Astrocyte (in vitro differentiated cells and primary cell): ENCODE measurements around the gene ARHGAP33. TPM values are rescaled to one million over a fixed set of nuclear protein-coding genes. Genes with fewer than 3 reads are reported as not detected.

Experiments
- DNase-seq: peaks from one replicate; pipeline ENCODE4 v3.0.0-alpha.2; 2010; ENCODE audit warnings: low read depth
- FAIRE-seq: peaks from 2 replicates; lab custom pipeline; 2011; peaks lifted over from hg19 to GRCh38; lab: Jason Lieb, UNC
- H2AFZ ChIP-seq: 2 replicates; pipeline ENCODE4 v1.6.0; 2012; ENCODE audit warnings: low read depth, low read length, inconsistent platforms
- H3K27ac ChIP-seq: 2 replicates; pipeline ENCODE4 v1.5.1; 2011; ENCODE audit warnings: low read depth, low read length, inconsistent platforms
- H3K27me3 ChIP-seq: 2 replicates; pipeline ENCODE4 v1.6.0; 2011; ENCODE audit warnings: low read length, inconsistent platforms; ENCODE audit not compliant: insufficient read depth
- H3K36me3 ChIP-seq: 2 replicates; pipeline ENCODE4 v1.5.1; 2011; ENCODE audit warnings: low read length, inconsistent platforms; ENCODE audit not compliant: insufficient read depth
- H3K4me1 ChIP-seq: 2 replicates; pipeline ENCODE4 v1.5.1; 2011; ENCODE audit warnings: low read length, inconsistent platforms; ENCODE audit not compliant: insufficient read depth
- H3K4me2 ChIP-seq: 2 replicates; pipeline ENCODE4 v1.6.0; 2012; ENCODE audit warnings: low read length, inconsistent platforms
- H3K4me3 ChIP-seq: 2 replicates; pipeline ENCODE4 v1.5.1; 2011; ENCODE audit warnings: low read depth, mild to moderate bottlenecking, low read length, inconsistent platforms; ENCODE audit not compliant: insufficient read depth
- H3K79me2 ChIP-seq: 2 replicates; pipeline ENCODE4 v1.6.0; 2012; ENCODE audit warnings: mild to moderate bottlenecking, low read length, inconsistent platforms; ENCODE audit not compliant: insufficient read depth
- H3K9ac ChIP-seq: 2 replicates; pipeline ENCODE4 v1.6.0; 2012; ENCODE audit warnings: mild to moderate bottlenecking, low read length, inconsistent platforms
- H3K9me3 ChIP-seq: 2 replicates; pipeline ENCODE4 v1.5.1; 2012; ENCODE audit warnings: low read depth, mild to moderate bottlenecking, low read length, inconsistent platforms; ENCODE audit not compliant: insufficient read depth
- H4K20me1 ChIP-seq: 2 replicates; pipeline ENCODE4 v1.6.0; 2012; ENCODE audit warnings: low read length, inconsistent platforms; ENCODE audit not compliant: insufficient read depth
- H3K27ac Mint-ChIP-seq: one replicate; pipeline ENCODE4 v1.8.0; 2021; ENCODE audit warnings: mild to moderate bottlenecking, mixed read lengths; ENCODE audit not compliant: unreplicated experiment
- H3K27me3 Mint-ChIP-seq: one replicate; pipeline ENCODE4 v1.8.0; 2021; ENCODE audit warnings: low read depth, mixed read lengths; ENCODE audit not compliant: unreplicated experiment
- H3K36me3 Mint-ChIP-seq: one replicate; pipeline ENCODE4 v1.8.0; 2021; ENCODE audit warnings: low read depth, mixed read lengths; ENCODE audit not compliant: unreplicated experiment
- H3K4me1 Mint-ChIP-seq: one replicate; pipeline ENCODE4 v1.8.0; 2021; ENCODE audit warnings: low read depth, mixed read lengths; ENCODE audit not compliant: unreplicated experiment
- H3K4me3 Mint-ChIP-seq: one replicate; pipeline ENCODE4 v1.8.0; 2021; ENCODE audit warnings: mild to moderate bottlenecking, moderate library complexity, mixed read lengths; ENCODE audit not compliant: unreplicated experiment
- H3K9me3 Mint-ChIP-seq: one replicate; pipeline ENCODE4 v1.8.0; 2021; ENCODE audit warnings: mild to moderate bottlenecking, mixed read lengths; ENCODE audit not compliant: unreplicated experiment
- EZH2 ChIP-seq: IDR thresholded peaks from 2 replicates; pipeline ENCODE4 v1.6.1; 2012; ENCODE audit warnings: mild to moderate bottlenecking, low read length, inconsistent platforms; ENCODE audit not compliant: insufficient read depth
- total RNA-seq: library from RNA; stranded (reverse); gene quantifications from 2 replicates; pipeline ENCODE4 v1.2.1, GENCODE V29; 2021
- TF ChIP-seq, protein P1 (sequence below): IDR thresholded peaks from 2 replicates; pipeline ENCODE4 v1.5.1; 2011; ENCODE audit warnings: low read depth, mild to moderate bottlenecking, inconsistent platforms, low read length, moderate library complexity; ENCODE audit not compliant: insufficient read depth

ARHGAP33 gene
- total RNA-seq, 1 donor from 2014 or later, result 5.5 TPM

DNA sequence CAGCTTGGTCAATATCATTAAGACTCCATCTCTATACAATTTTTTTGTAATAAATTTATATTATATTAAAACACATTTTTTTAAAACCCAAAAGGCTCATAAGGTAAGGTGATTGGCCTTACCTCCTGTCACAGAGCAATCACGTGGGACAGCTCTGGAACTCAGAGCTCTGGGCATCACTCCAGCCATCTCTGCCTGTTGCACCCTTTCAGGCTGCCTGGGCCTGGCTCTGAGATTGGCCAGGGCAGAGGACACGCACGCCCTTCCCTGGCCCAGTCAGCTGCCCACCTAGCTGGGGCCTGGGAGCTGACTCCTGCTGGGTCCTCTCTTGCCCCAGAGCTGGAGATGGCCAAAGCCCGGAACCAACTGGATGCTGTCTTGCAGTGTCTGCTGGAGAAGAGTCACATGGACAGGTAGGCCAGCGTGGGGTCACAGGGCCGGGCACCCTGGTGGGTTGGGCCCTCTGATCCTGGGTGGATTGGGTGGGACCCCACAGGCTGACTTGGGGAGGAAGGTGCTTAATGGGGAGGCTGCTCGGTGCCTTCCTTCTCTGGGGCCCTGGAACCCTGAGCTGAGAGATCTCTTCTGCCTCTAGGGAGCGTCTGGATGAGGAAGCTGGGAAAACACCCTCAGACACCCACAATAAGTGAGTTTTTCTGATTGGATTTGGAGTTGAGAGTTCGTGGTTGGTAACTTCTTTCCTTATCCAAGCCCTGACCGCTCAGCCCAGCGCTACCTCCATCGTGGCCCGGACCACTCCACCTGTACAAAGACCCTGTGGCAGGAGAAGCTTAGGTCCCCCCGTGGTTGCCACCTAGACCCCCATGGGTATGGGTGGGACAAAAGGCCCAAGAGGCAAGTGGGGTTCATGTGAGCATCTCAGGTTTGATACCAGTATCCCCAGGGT is 23.3 kb upstream of the ARHGAP33 start:
- Histone ChIP-seq H3K4me2 (no peak overlapping the region), H3K9ac (no peak overlapping the region), H3K36me3 (peaks cover 5% of the 10 kb centered on the region), H3K9me3 (no peaks in the 10 kb centered on the region), H2AFZ (no peak overlapping the region), H3K4me3 (no peak overlapping the region), H3K27me3 (no peaks in the 10 kb centered on the region), H3K79me2 (peaks cover 40% of the 10 kb centered on the region), H3K4me1 (peaks cover 24% of the 10 kb centered on the region), H4K20me1 (peaks cover 15% of the 10 kb centered on the region), H3K27ac (no peak overlapping the region)
- H3K36me3 Mint-ChIP-seq, result peaks cover 21% of the 10 kb centered on the region
- H3K9me3 Mint-ChIP-seq, result no peaks in the 10 kb centered on the region
- DNase-seq, result no peak
- no peak for FAIRE-seq
- H3K27me3 Mint-ChIP-seq, result peaks cover 2% of the 10 kb centered on the region
- no peak overlapping the region for H3K4me3 Mint-ChIP-seq
- no peak for TF ChIP-seq EZH2
- TF ChIP-seq, protein P1, sequence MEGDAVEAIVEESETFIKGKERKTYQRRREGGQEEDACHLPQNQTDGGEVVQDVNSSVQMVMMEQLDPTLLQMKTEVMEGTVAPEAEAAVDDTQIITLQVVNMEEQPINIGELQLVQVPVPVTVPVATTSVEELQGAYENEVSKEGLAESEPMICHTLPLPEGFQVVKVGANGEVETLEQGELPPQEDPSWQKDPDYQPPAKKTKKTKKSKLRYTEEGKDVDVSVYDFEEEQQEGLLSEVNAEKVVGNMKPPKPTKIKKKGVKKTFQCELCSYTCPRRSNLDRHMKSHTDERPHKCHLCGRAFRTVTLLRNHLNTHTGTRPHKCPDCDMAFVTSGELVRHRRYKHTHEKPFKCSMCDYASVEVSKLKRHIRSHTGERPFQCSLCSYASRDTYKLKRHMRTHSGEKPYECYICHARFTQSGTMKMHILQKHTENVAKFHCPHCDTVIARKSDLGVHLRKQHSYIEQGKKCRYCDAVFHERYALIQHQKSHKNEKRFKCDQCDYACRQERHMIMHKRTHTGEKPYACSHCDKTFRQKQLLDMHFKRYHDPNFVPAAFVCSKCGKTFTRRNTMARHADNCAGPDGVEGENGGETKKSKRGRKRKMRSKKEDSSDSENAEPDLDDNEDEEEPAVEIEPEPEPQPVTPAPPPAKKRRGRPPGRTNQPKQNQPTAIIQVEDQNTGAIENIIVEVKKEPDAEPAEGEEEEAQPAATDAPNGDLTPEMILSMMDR, result no peak
- H3K4me1 Mint-ChIP-seq, result peaks cover 28% of the 10 kb centered on the region
- H3K27ac Mint-ChIP-seq, result no peak overlapping the region

DNA sequence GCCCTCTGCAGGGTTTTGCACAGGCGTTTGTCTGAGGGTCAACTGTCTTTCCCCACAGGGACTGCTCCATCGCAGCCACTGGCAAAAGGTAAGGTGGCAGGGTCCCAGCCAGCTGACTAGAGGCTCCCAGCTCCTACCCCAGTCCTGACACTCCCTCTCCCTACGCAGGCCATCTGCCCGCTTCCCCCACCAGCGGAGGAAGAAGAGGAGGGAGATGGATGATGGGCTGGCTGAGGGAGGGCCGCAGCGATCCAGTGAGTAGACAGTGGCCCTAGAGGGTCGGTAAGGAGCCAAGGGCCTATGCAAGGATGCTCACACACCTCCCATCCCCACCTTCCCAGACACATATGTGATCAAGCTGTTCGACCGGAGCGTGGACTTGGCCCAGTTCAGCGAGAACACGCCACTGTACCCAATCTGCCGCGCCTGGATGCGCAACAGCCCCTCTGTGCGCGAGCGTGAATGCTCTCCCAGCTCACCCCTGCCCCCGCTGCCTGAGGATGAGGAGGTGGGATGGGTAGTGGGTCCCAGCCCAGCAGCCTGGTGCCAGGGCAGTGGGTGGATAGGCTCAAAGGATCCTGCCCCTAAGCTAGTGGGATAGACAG is 22.5 kb upstream of the ARHGAP33 start:
- peaks cover 5% of the 10 kb centered on the region for H3K36me3 ChIP-seq
- peaks cover 19% of the 10 kb centered on the region for H3K36me3 Mint-ChIP-seq
- DNase-seq (no peak), FAIRE-seq (no peak)
- H3K27me3 Mint-ChIP-seq, result peaks cover 2% of the 10 kb centered on the region
- H3K4me1 Mint-ChIP-seq, result peaks cover 27% of the 10 kb centered on the region
- no peaks in the 10 kb centered on the region for H3K9me3 Mint-ChIP-seq
- peaks cover 35% of the 10 kb centered on the region for H3K79me2 ChIP-seq
- H3K4me1 ChIP-seq, result peaks cover 30% of the 10 kb centered on the region
- H3K27ac Mint-ChIP-seq, result no peak overlapping the region
- H3K4me2 ChIP-seq, result no peak overlapping the region
- H3K4me3 ChIP-seq, result no peak overlapping the region
- no peak for TF ChIP-seq EZH2
- TF ChIP-seq, protein P1, result no peak
- H3K27ac ChIP-seq, result no peak overlapping the region
- H3K27me3 ChIP-seq, result no peaks in the 10 kb centered on the region
- peaks cover 15% of the 10 kb centered on the region for H4K20me1 ChIP-seq
- no peak overlapping the region for H2AFZ ChIP-seq
- H3K4me3 Mint-ChIP-seq, result no peak overlapping the region
- no peaks in the 10 kb centered on the region for H3K9me3 ChIP-seq
- H3K9ac ChIP-seq, result no peak overlapping the region
